Left ventricle myocardium inferior (tissue), 1 donor: Measurements from ENCODE around the gene CAMK4. TPM values are rescaled to one million over a fixed set of nuclear protein-coding genes. Genes with fewer than 3 reads are reported as not detected.
A peak's percentile ranks its signal among the peaks of the same experiment; 100 is the strongest.

Source experiments
- DNase-seq: peaks from one replicate; pipeline ENCODE4 v3.0.0-alpha.2; 2020
- H3K27ac ChIP-seq: fragments of 200-600 bp; replicated peaks from 2 replicates; pipeline ENCODE4 v1.8.0; 2021
- H3K27me3 ChIP-seq: fragments of 200-600 bp; 2 replicates; pipeline ENCODE4 v1.8.0; 2021; ENCODE audit warnings: low read depth
- H3K36me3 ChIP-seq: fragments of 200-600 bp; 2 replicates; pipeline ENCODE4 v1.8.0; 2021
- H3K4me1 ChIP-seq: fragments of 200-600 bp; 2 replicates; pipeline ENCODE4 v1.8.0; 2021
- H3K4me3 ChIP-seq: fragments of 200-600 bp; 2 replicates; pipeline ENCODE4 v1.8.0; 2021; ENCODE audit warnings: mild to moderate bottlenecking, moderate library complexity
- H3K9me3 ChIP-seq: fragments of 200-600 bp; replicated peaks from 2 replicates; pipeline ENCODE4 v1.8.0; 2021
- intact Hi-C: fragments of 100-400 bp; cut with micrococcal nuclease; formaldehyde crosslinking; loops from one replicate; pipeline ENCODE4 v1.11.0; 2022
- total RNA-seq: library from RNA; stranded (reverse); fragmentation: NEBNext Ultra II Directional; extraction: Animal tissue kit (Norgen Biotek cat#: 25700); gene quantifications from one replicate; pipeline ENCODE4 v1.2.1, GENCODE V29; 2021
- TF ChIP-seq, protein P1 (sequence below): fragments of 200-600 bp; IDR thresholded peaks from 2 replicates; pipeline ENCODE4 v1.8.0; 2021; ENCODE audit warnings: antibody characterized with exemption, mild to moderate bottlenecking, borderline replicate concordance
- donor health status: DM: no; HTN: yes; CAD: no; lungs with severe emphysema.

CAMK4 gene
- total RNA-seq, 1 donor from 2014 or later, result 0.36 TPM

DNA sequence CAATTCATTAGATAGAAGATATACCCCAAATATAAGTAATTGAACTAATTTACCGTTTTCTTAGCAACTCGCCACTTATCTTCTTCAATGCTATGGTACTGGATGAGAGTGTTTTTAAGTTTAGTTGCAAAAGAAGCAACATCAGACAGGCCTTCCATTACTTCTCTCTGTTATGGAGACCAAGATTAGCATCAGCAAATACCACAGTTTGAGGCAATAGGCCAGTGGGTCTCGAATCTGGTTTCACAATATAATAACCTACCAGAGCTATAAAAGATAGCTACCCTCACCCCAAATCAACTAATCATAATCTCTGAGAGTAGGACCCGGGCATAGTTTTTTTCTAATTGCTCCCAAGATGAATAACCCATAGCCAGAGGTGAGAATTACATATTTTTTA lies 283.1 kb downstream of the CAMK4 start:
- Histone ChIP-seq H3K9me3 (no peaks in the 10 kb centered on the region), H3K4me1 (peaks cover 15% of the 10 kb centered on the region), H3K36me3 (no peaks in the 10 kb centered on the region), H3K27ac (no peak overlapping the region), H3K27me3 (no peaks in the 10 kb centered on the region), H3K4me3 (no peak overlapping the region)
- intact Hi-C loops, result no loop called here
- no peak for DNase-seq
- TF ChIP-seq, protein P1, sequence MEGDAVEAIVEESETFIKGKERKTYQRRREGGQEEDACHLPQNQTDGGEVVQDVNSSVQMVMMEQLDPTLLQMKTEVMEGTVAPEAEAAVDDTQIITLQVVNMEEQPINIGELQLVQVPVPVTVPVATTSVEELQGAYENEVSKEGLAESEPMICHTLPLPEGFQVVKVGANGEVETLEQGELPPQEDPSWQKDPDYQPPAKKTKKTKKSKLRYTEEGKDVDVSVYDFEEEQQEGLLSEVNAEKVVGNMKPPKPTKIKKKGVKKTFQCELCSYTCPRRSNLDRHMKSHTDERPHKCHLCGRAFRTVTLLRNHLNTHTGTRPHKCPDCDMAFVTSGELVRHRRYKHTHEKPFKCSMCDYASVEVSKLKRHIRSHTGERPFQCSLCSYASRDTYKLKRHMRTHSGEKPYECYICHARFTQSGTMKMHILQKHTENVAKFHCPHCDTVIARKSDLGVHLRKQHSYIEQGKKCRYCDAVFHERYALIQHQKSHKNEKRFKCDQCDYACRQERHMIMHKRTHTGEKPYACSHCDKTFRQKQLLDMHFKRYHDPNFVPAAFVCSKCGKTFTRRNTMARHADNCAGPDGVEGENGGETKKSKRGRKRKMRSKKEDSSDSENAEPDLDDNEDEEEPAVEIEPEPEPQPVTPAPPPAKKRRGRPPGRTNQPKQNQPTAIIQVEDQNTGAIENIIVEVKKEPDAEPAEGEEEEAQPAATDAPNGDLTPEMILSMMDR, result no peak

- TF ChIP-seq, protein P1, result no peak
- no peaks in the 10 kb centered on the region for H3K9me3 ChIP-seq
- H3K4me3 ChIP-seq, result no peak overlapping the region
- peaks cover 22% of the 10 kb centered on the region for H3K4me1 ChIP-seq
- intact Hi-C loops, result no loop called here
- no peak overlapping the region for H3K27ac ChIP-seq
- no peaks in the 10 kb centered on the region for H3K27me3 ChIP-seq
- H3K36me3 ChIP-seq, result no peaks in the 10 kb centered on the region
- DNase-seq, result no peak
Observed at GRCh38 chr5:111509119-111509518, 284.9 kb downstream of the CAMK4 start.

DNA sequence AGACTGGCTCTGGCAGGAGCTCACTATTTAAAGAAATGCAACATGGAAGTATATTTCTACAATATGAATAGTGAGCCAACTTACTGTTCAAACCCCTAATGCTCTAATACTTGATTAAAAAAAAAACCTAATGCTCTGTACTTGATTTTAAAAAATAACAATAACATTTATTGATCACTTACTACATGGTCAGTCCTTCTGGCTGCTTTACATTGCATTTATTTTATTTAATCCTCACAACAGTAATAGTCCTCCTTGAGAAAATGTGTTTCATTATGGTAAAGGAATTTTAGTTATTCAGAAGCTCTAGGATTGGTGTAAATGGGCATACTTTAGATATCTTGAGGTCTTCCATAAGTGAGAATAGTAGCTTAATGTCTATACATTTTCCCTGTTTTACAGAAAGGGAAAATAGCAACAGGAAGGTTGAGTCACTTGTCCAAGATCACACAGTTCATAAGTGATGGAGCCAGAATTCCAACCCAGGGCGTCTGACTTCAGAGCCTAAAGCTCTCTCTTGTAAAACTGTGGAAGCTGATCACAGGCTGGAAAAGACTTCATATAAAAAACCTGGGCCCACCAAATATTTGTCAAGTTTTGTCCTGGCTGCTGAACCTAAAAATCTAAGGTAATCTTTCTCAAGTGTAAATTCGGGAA lies 287.1 kb downstream of the CAMK4 start:
- Histone ChIP-seq H3K9me3 (no peaks in the 10 kb centered on the region), H3K4me3 (peak overlapping the region; percentile 77), H3K4me1 (peaks cover 22% of the 10 kb centered on the region), H3K27ac (peak overlapping the region; percentile 82), H3K36me3 (no peaks in the 10 kb centered on the region), H3K27me3 (no peaks in the 10 kb centered on the region)
- TF ChIP-seq, protein P1, result no peak
- intact Hi-C loops, result no loop called here
- no peak for DNase-seq

DNA sequence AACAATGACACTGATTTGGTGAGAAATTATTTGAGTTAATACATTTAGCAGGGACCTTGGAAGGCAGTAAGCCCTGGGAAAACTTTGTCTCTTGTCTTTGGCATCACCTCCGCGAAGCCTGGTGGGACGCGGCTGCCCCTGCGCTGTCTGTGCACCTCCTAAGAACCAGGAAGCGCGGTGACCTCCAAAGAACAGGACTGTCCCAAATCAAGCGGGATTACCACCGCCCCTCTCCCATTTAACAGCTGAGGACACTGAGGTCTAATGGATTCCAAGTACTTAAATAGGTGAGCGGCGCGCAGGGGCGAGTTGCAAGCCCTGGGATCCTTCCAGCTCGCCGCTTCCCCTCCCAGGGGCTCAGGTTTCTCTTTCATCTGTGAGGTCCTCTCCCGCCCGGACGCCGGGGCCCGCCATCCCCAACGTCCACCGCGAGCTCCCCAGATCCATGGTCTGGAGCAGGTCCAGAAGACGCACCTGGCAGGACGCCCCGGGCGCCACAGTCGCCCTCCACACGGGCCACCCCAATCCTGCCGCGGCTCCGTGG lies 287.7 kb downstream of the CAMK4 start:
- Histone ChIP-seq H3K36me3 (no peaks in the 10 kb centered on the region), H3K9me3 (no peaks in the 10 kb centered on the region), H3K4me3 (peak overlapping the region; percentile 77), H3K27ac (peak overlapping the region; percentile 82), H3K4me1 (peaks cover 22% of the 10 kb centered on the region), H3K27me3 (no peaks in the 10 kb centered on the region)
- intact Hi-C loops, result no loop called here
- DNase-seq, result no peak
- TF ChIP-seq, protein P1, result no peak

DNA sequence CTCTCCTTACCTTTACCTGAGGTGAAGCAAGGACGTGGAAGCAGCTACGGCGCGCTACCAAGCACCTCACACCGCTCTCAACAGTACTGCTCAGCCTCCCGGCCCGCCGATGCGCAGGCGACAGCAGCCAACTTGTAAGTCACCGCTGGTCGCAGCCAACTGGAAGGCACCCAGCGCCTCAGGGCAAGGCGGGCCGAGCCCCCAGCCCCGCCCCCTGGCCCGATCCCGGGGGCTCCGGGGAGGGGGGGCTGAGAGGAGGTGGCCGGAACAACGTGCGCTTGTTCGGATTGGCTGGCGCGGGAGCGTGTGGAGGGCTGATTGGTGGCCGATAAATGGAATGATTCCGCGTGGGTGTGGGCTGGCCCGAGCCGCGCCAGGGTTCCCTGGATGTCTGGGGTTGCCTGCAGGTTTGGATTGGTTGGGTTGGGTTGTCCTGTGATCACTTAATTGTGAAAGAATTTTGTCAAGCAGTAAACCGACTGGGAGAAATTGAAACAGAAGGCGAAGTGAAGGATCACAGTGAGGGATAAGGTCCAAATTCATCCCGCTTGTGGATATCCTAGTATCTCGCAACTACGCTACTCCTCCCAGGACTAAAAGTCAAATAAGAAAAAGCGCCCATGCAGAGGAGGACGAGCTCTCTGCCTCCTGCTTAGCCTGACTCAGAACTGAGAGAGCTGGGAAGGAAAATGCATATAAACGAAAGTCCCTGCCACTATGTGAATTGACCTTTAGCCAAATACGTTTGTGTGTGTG lies 288.4 kb downstream of the CAMK4 start, which contains the start of gene STARD4:
STARD4 (minus strand) TSS at position 161 of the 756 bp plus-strand sequence. CDS start 5,102 bp downstream, outside the sequence.
- TF ChIP-seq, protein P1, result no peak
- no peaks in the 10 kb centered on the region for H3K27me3 ChIP-seq
- no peaks in the 10 kb centered on the region for H3K9me3 ChIP-seq
- DNase-seq, result peak; percentile 94
- H3K4me3 ChIP-seq, result peak within 1 kb of the TSS; percentile 77
- peaks cover 22% of the 10 kb centered on the region for H3K4me1 ChIP-seq
- peak within 1 kb of the TSS; percentile 82 for H3K27ac ChIP-seq
- H3K36me3 ChIP-seq, result no peaks in the 10 kb centered on the region
- intact Hi-C loops, result no loop called here
